HG03432 (cell line): ENCODE results near the gene MYO6.
A peak's percentile ranks its signal among the peaks of the same experiment; 100 is the strongest.

Experiments
- ATAC-seq: cut with Tn5 transposase; IDR thresholded peaks from one replicate; pipeline ENCODE4 v1.9.1; 2021; ENCODE audit warnings: mild to moderate bottlenecking, moderate library complexity; ENCODE audit not compliant: unreplicated experiment

Gene MYO6

GRCh38 chr6:75819776-75820487 is 70.9 kb downstream of the MYO6 start:
- no peak for ATAC-seq

- peak; percentile 92 for ATAC-seq
These were observed 75.1 kb downstream of the MYO6 start for GRCh38 chr6:75824160-75824559.

- ATAC-seq = no peak
These were observed 78.1 kb downstream of the MYO6 start for GRCh38 chr6:75827163-75827562.

- ATAC-seq = peak; percentile 73
These were observed 82.2 kb downstream of the MYO6 start for GRCh38 chr6:75830959-75831885.

- no peak for ATAC-seq
These were observed 85.4 kb downstream of the MYO6 start for GRCh38 chr6:75834447-75834846.

- no peak for ATAC-seq
These were observed 93.2 kb downstream of the MYO6 start for GRCh38 chr6:75842191-75842590.

GRCh38 chr6:75842732-75843131 is 93.7 kb downstream of the MYO6 start:
- ATAC-seq = no peak

- ATAC-seq = no peak
These were observed 94.4 kb downstream of the MYO6 start for GRCh38 chr6:75843396-75843795.

- ATAC-seq = no peak
These were observed 99.2 kb downstream of the MYO6 start for GRCh38 chr6:75848274-75848673.

- no peak for ATAC-seq
These were observed 100.4 kb downstream of the MYO6 start for GRCh38 chr6:75849329-75850025.

GRCh38 chr6:75850026-75850833 is 101.2 kb downstream of the MYO6 start:
- no peak for ATAC-seq

GRCh38 chr6:75852721-75853120 is 103.7 kb downstream of the MYO6 start:
- peak; percentile 65 for ATAC-seq

GRCh38 chr6:75853806-75854205 is 104.8 kb downstream of the MYO6 start:
- no peak for ATAC-seq

GRCh38 chr6:75855052-75855451 is 106.0 kb downstream of the MYO6 start:
- no peak for ATAC-seq

GRCh38 chr6:75856902-75857301 is 107.9 kb downstream of the MYO6 start:
- no peak for ATAC-seq

- ATAC-seq = no peak
These were observed 114.0 kb downstream of the MYO6 start for GRCh38 chr6:75863001-75863400.

- no peak for ATAC-seq
These were observed 114.7 kb downstream of the MYO6 start for GRCh38 chr6:75863784-75864183.

GRCh38 chr6:75864446-75864845 is 115.4 kb downstream of the MYO6 start:
- no peak for ATAC-seq

GRCh38 chr6:75870389-75870788 is 121.3 kb downstream of the MYO6 start:
- no peak for ATAC-seq

GRCh38 chr6:75874224-75874623 is 125.2 kb downstream of the MYO6 start:
- ATAC-seq = no peak

- ATAC-seq = no peak
These were observed 127.1 kb downstream of the MYO6 start for GRCh38 chr6:75876152-75876551.
